Measurements from ENCODE around the gene YPEL1.

DNA sequence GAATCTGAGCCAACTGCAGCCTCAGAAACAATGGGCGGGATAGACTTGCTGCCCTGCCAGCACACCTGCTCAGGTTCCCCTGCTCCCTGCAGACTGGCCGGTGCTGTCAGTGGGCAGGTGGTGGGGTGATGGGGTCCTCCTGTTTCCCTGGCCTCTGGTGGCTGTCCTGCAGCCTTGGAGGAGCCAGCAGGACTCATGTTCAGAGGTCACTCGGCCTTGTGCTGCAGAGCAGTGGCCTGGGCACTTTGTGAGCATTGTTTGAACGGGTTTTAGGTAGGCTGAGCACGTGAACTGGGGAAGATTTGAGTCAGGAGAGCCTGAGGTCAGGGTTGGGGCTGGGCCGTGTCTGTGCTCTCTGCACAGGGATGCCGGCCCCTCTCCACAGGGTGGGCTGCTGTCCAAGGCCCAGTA lies 52.2 kb downstream of the YPEL1 start:
- TF ChIP-seq, protein P1, sequence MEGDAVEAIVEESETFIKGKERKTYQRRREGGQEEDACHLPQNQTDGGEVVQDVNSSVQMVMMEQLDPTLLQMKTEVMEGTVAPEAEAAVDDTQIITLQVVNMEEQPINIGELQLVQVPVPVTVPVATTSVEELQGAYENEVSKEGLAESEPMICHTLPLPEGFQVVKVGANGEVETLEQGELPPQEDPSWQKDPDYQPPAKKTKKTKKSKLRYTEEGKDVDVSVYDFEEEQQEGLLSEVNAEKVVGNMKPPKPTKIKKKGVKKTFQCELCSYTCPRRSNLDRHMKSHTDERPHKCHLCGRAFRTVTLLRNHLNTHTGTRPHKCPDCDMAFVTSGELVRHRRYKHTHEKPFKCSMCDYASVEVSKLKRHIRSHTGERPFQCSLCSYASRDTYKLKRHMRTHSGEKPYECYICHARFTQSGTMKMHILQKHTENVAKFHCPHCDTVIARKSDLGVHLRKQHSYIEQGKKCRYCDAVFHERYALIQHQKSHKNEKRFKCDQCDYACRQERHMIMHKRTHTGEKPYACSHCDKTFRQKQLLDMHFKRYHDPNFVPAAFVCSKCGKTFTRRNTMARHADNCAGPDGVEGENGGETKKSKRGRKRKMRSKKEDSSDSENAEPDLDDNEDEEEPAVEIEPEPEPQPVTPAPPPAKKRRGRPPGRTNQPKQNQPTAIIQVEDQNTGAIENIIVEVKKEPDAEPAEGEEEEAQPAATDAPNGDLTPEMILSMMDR (conservative IDR thresholded peaks at IDR 0.05; ENCODE audit: low read depth, low read length): no peak
- no peak for TF ChIP-seq EZH2 (IDR thresholded peaks at IDR 0.05; ENCODE audit: borderline replicate concordance, low read depth, low read length, poor library complexity, severe bottlenecking)

Data from A673 (cell line).